ENCODE results near the gene TOPAZ1. TPM values are rescaled to one million over a fixed set of nuclear protein-coding genes. Genes with fewer than 3 reads are reported as not detected.

The TOPAZ1 gene
- total RNA-seq, 3 donors from 2014 or later, result not detected

DNA sequence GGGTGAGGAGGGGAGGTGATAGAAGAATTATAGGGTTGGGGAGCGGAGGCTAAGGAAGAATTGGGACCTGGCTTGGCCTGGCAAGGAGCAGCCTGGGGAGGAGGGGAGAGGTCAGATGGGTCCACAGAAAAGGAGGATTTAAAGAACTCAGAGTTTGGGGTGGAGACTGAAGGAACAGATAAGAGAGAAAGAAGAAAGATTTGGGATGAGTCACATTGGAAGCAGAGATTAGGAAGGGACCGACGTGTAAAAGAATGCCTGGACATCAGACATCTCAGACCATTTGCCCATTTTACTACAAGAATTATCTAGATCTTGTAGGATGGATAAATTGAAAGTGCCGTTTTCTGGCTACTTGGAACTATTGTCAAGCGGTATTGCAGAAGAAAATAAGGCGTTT, 107.3 kb downstream of the TOPAZ1 start:
- no peak overlapping the region for H3K4me3 ChIP-seq
- H3K27ac ChIP-seq, result no peak overlapping the region
- DNase-seq (ENCODE audit: low spot score in 2 of 2), result no peak
- no peak for TF ChIP-seq POLR2A (IDR thresholded peaks at IDR 0.05)
- TF ChIP-seq, protein P1, sequence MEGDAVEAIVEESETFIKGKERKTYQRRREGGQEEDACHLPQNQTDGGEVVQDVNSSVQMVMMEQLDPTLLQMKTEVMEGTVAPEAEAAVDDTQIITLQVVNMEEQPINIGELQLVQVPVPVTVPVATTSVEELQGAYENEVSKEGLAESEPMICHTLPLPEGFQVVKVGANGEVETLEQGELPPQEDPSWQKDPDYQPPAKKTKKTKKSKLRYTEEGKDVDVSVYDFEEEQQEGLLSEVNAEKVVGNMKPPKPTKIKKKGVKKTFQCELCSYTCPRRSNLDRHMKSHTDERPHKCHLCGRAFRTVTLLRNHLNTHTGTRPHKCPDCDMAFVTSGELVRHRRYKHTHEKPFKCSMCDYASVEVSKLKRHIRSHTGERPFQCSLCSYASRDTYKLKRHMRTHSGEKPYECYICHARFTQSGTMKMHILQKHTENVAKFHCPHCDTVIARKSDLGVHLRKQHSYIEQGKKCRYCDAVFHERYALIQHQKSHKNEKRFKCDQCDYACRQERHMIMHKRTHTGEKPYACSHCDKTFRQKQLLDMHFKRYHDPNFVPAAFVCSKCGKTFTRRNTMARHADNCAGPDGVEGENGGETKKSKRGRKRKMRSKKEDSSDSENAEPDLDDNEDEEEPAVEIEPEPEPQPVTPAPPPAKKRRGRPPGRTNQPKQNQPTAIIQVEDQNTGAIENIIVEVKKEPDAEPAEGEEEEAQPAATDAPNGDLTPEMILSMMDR (IDR thresholded peaks at IDR 0.05), result no peak
- H3K27me3 ChIP-seq, result no peaks in the 10 kb centered on the region
- no peaks in the 10 kb centered on the region for H3K9me3 ChIP-seq
- no peaks in the 10 kb centered on the region for H3K36me3 ChIP-seq
- intact Hi-C loops (cut with DNase I; ENCODE audit: low total_unique reads), result no loop called here
- no peaks in the 10 kb centered on the region for H3K4me1 ChIP-seq

DNA sequence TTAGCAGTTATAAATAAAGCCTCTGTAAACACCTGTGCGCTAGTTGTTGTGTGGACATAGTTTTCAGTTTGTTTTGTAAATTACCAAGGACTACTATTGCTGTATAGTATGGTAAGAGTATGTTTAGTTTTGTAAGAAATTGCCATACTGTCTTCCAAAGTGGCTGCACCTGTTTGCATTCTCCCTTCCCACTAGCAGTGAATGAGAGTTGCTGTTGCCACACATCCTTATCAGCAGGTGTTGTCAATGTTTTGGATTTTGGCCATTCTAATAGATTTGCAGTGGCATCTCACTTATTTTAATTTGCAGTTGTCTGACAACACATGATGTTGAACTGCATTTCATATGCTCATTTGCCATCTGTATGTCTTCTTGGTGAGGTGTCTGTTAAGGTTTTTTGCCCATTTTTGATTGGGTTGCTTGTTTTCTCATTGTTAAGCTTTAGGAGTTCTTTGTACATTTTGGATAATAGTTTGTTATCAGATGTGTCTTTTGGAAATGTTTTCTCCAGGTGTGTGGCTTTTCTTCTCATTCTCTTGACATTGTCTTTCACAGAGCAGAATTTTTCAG, 111.8 kb downstream of the TOPAZ1 start:
- Histone ChIP-seq H3K27ac (no peak overlapping the region), H3K36me3 (no peaks in the 10 kb centered on the region), H3K27me3 (no peaks in the 10 kb centered on the region), H3K9me3 (no peaks in the 10 kb centered on the region), H3K4me1 (no peaks in the 10 kb centered on the region), H3K4me3 (no peak overlapping the region)
- TF ChIP-seq, protein P1 (IDR thresholded peaks at IDR 0.05), result no peak
- TF ChIP-seq POLR2A (IDR thresholded peaks at IDR 0.05) (no peak), POLR2AphosphoS5 (IDR thresholded peaks at IDR 0.05) (no peak)
- no peak for DNase-seq (ENCODE audit: low spot score in 2 of 2)
- intact Hi-C loops (cut with DNase I; ENCODE audit: low total_unique reads), result no loop called here

DNA sequence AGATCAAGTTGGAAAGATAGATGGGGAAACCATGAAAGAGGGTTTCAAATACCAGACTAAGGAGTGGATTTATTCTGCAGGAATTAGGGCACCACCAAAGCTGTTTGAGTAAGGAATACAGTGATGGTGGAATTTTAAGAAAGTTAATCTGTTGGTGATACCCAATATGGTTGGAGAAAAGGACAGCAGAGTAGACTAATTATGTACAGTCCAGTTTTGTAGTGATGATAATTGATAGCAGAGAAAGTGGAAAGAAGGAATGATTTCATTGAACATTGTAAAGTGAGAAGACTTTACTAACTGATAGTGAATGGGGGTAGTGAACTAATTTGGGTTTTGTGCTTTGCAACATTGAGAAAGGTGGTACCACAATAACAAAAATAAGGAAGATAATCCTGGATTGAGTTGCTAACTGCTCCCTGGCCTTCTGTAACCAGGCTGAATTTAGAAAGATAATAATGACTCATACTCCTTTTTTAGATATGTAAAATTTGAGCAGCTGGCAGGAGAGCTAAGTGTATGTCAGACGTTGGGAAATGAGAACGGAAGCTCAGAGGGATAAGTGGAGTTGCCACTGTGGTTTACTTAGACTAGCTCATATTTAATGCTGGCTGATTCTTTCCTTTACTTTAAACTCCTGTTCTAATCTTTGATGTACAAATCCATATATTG, 113.8 kb downstream of the TOPAZ1 start:
- Histone ChIP-seq H3K27ac (no peak overlapping the region), H3K9me3 (no peaks in the 10 kb centered on the region), H3K4me3 (no peak overlapping the region), H3K36me3 (no peaks in the 10 kb centered on the region), H3K4me1 (no peaks in the 10 kb centered on the region), H3K27me3 (no peaks in the 10 kb centered on the region)
- DNase-seq (ENCODE audit: low spot score in 2 of 2), result no peak
- intact Hi-C loops (cut with DNase I; ENCODE audit: low total_unique reads), result no loop called here
- TF ChIP-seq POLR2AphosphoS5 (IDR thresholded peaks at IDR 0.05) (no peak), POLR2A (IDR thresholded peaks at IDR 0.05) (no peak)
- TF ChIP-seq, protein P1 (IDR thresholded peaks at IDR 0.05), result no peak

DNA sequence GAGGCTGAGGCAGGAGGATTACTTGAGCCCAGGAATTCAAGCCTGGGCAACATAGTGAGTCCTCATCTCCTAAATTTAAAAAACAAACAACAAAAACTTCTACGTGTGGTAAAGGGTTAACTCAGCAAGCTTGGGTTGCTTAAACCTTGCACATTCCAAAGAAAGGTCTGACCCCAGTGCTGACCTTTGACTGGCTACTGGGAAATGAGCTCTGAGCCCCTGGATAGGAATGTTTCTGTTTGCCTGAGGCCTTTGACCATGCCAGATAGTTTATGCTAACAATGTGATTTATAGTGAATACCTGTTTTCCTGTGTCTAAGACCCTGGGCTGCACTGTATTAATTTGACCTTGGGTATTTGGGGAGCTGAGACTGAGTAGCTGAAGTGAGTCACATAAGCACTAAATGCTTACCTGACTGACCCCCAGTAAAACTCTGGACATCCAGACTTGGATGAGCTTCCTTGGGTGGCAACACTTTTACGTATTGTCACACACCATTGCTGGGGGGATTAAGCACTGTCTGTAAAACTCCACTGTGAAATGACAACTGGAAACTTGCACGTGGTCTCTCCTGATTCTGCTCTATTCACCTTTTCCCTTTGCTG, 117.6 kb downstream of the TOPAZ1 start:
- Histone ChIP-seq H3K9me3 (no peaks in the 10 kb centered on the region), H3K4me3 (no peak overlapping the region), H3K27me3 (no peaks in the 10 kb centered on the region), H3K4me1 (no peaks in the 10 kb centered on the region), H3K36me3 (no peaks in the 10 kb centered on the region), H3K27ac (no peak overlapping the region)
- no peak for DNase-seq (ENCODE audit: low spot score in 2 of 2)
- TF ChIP-seq POLR2A (IDR thresholded peaks at IDR 0.05) (no peak), POLR2AphosphoS5 (IDR thresholded peaks at IDR 0.05) (no peak)
- TF ChIP-seq, protein P1 (IDR thresholded peaks at IDR 0.05), result no peak
- intact Hi-C loops (cut with DNase I; ENCODE audit: low total_unique reads), result no loop called here

DNA sequence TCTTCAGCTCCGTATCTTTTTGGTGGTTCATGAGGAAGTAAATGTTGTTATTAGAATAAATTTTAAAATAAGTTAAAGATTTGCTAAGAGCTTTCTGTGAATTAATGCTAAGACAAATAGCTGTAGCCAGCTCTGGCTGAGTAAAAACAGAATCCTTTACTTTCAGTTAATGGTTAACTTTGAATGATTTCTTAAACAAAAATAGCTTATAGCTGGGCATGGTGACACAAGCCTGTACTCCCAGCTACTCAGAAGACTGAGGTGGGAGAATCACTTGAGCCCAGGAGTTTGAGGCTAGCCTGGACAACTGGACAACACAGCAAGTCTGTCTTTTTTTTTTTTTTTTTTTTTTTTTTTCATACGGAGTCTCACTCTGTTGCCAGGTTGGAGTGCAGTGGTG, 121.9 kb downstream of the TOPAZ1 start:
- Histone ChIP-seq H3K27ac (no peak overlapping the region), H3K9me3 (no peaks in the 10 kb centered on the region), H3K4me1 (no peaks in the 10 kb centered on the region), H3K36me3 (no peaks in the 10 kb centered on the region), H3K4me3 (no peak overlapping the region), H3K27me3 (no peaks in the 10 kb centered on the region)
- TF ChIP-seq POLR2A (IDR thresholded peaks at IDR 0.05), result no peak
- TF ChIP-seq, protein P1 (IDR thresholded peaks at IDR 0.05), result no peak
- intact Hi-C loops (cut with DNase I; ENCODE audit: low total_unique reads), result no loop called here
- no peak for DNase-seq (ENCODE audit: low spot score in 2 of 2)
